GM21529 (cell line): ENCODE results near the gene GNAL.

Source experiments
- ATAC-seq: cut with Tn5 transposase; IDR thresholded peaks from one replicate; pipeline ENCODE4 v1.9.1; 2021; ENCODE audit not compliant: unreplicated experiment

GNAL gene

GRCh38 chr18:11759456-11759855, 70.4 kb downstream of the GNAL start:
- ATAC-seq = no peak

GRCh38 chr18:11760498-11761167, 71.6 kb downstream of the GNAL start:
- ATAC-seq = no peak

- ATAC-seq = no peak
These were observed 72.5 kb downstream of the GNAL start for GRCh38 chr18:11761553-11761952.

GRCh38 chr18:11762429-11762828, 73.4 kb downstream of the GNAL start:
- no peak for ATAC-seq

GRCh38 chr18:11767329-11767728, 78.3 kb downstream of the GNAL start:
- no peak for ATAC-seq

- no peak for ATAC-seq
These were observed 78.9 kb downstream of the GNAL start for GRCh38 chr18:11767935-11768334.

- no peak for ATAC-seq
These were observed 86.5 kb downstream of the GNAL start for GRCh38 chr18:11775436-11776174.

GRCh38 chr18:11780042-11780441, 91.0 kb downstream of the GNAL start:
- no peak for ATAC-seq

- no peak for ATAC-seq
These were observed 94.8 kb downstream of the GNAL start for GRCh38 chr18:11783716-11784331.

GRCh38 chr18:11784674-11785304, 95.7 kb downstream of the GNAL start:
- ATAC-seq = no peak

GRCh38 chr18:11785444-11786055, 96.5 kb downstream of the GNAL start:
- ATAC-seq = no peak

GRCh38 chr18:11789716-11790510, 100.8 kb downstream of the GNAL start:
- no peak for ATAC-seq

GRCh38 chr18:11791131-11791530, 102.1 kb downstream of the GNAL start:
- ATAC-seq = no peak

GRCh38 chr18:11792632-11793031, 103.6 kb downstream of the GNAL start:
- ATAC-seq = no peak

- no peak for ATAC-seq
These were observed 105.1 kb downstream of the GNAL start for GRCh38 chr18:11794195-11794594.

GRCh38 chr18:11795916-11796315, 106.9 kb downstream of the GNAL start:
- no peak for ATAC-seq

GRCh38 chr18:11798271-11798670, 109.2 kb downstream of the GNAL start:
- no peak for ATAC-seq

GRCh38 chr18:11799066-11799465, 110.0 kb downstream of the GNAL start:
- no peak for ATAC-seq

GRCh38 chr18:11800566-11801334, 111.7 kb downstream of the GNAL start:
- no peak for ATAC-seq

GRCh38 chr18:11801573-11801972, 112.5 kb downstream of the GNAL start:
- no peak for ATAC-seq
